A549 (cell line): Measurements from ENCODE around the gene RORB. TPM values are rescaled to one million over a fixed set of nuclear protein-coding genes. Genes with fewer than 3 reads are reported as not detected.

ENCODE experiments used
- ATAC-seq, 2 experiments: fragments of 200-7000 bp in 1 of 2; fragments of >200 bp in 1 of 2; cut with Nextera tagmentation in 1 of 2; cut with Tn5 transposase in 1 of 2; 3 replicates each; pipeline versions ENCODE4 v1.8.0 to v1.9.1; 2018 to 2020; ENCODE audit warnings: mild to moderate bottlenecking in 1 of 2, moderate library complexity in 1 of 2
- CTCF ChIA-PET: fragments of 300-600 bp; sonication (Branson Sonifier 250); formaldehyde crosslinking; extraction: SDS; loops from one replicate; lab custom pipeline; 2021; ENCODE audit warnings: antibody characterized with exemption, inconsistent platforms; lab: Yijun Ruan, JAX
- POLR2A ChIA-PET: fragments of 350-600 bp; formaldehyde crosslinking; extraction: SDS; loops from one replicate; lab custom pipeline; 2021; ENCODE audit warnings: antibody characterized with exemption, inconsistent platforms; lab: Yijun Ruan, JAX
- DNase-seq, 2 experiments: peaks; one replicate each; pipeline versions ENCODE4 v3.0.0 to v3.0.0-alpha.2; 2011 to 2016; ENCODE audit warnings: low read depth in 1 of 2, low spot score in 1 of 2
- FAIRE-seq: peaks from 2 replicates; lab custom pipeline; 2011; peaks lifted over from hg19 to GRCh38; lab: Jason Lieb, UNC
- H3K27ac ChIP-seq, 2 experiments: fragments of >200 bp; sonication (Bioruptor Twin); formaldehyde crosslinking; 3 replicates each; pipeline ENCODE4 v1.5.1; 2016 to 2017
- H3K4me1 ChIP-seq: fragments of >200 bp; sonication (Bioruptor Twin); formaldehyde crosslinking; 3 replicates; pipeline ENCODE4 v1.6.1; 2016
- H3K4me2 ChIP-seq: fragments of >200 bp; sonication (Bioruptor Twin); formaldehyde crosslinking; 3 replicates; pipeline ENCODE4 v1.6.1; 2016
- H3K4me3 ChIP-seq: fragments of >200 bp; sonication (Bioruptor Twin); formaldehyde crosslinking; 3 replicates; pipeline ENCODE4 v1.5.1; 2016
- H3K9me3 ChIP-seq: fragments of >200 bp; sonication (Bioruptor Twin); formaldehyde crosslinking; 3 replicates; pipeline ENCODE4 v1.6.1; 2016
- BCL3 ChIP-seq: fragments of >200 bp; sonication (Bioruptor Twin); formaldehyde crosslinking; IDR thresholded peaks from 3 replicates; pipeline ENCODE4 v1.6.1; 2016
- CBX2 ChIP-seq: fragments of 200-600 bp; sonication (generic); IDR thresholded peaks from 2 replicates; pipeline ENCODE4 v1.6.1; 2016; ENCODE audit warnings: low read depth, mild to moderate bottlenecking, borderline replicate concordance
- CBX8 ChIP-seq: fragments of 200-600 bp; sonication (generic); IDR thresholded peaks from 2 replicates; pipeline ENCODE4 v1.6.1; 2016
- CHD2 ChIP-seq: fragments of 150-350 bp; IDR thresholded peaks from 2 replicates; pipeline ENCODE4 v1.6.1; 2014; ENCODE audit warnings: low read length; ENCODE audit not compliant: partially characterized antibody
- CHD4 ChIP-seq: fragments of 200-600 bp; sonication (generic); IDR thresholded peaks from 2 replicates; pipeline ENCODE4 v1.6.1; 2016; ENCODE audit warnings: antibody characterized with exemption, mild to moderate bottlenecking, borderline replicate concordance
- CTCF ChIP-seq: fragments of >200 bp; sonication (Bioruptor Twin); formaldehyde crosslinking; IDR thresholded peaks from 3 replicates; pipeline ENCODE4 v1.5.1; 2016
- EHMT2 ChIP-seq: fragments of 200-600 bp; sonication (generic); IDR thresholded peaks from 2 replicates; pipeline ENCODE4 v1.6.1; 2016; ENCODE audit warnings: antibody characterized with exemption, low read depth, mild to moderate bottlenecking, moderate library complexity
- FOSB ChIP-seq: fragments of 250-450 bp; sonication (Bioruptor Pico); IDR thresholded peaks from 2 replicates; pipeline ENCODE4 v1.5.0; 2020; ENCODE audit warnings: mild to moderate bottlenecking, moderate library complexity
- HDAC2 ChIP-seq: fragments of 200-600 bp; sonication (generic); IDR thresholded peaks from 2 replicates; pipeline ENCODE4 v1.6.1; 2016
- HES2 ChIP-seq: fragments of >200 bp; sonication (Bioruptor Twin); formaldehyde crosslinking; IDR thresholded peaks from 2 replicates; pipeline ENCODE4 v1.6.1; 2016
- KDM1A ChIP-seq: fragments of 200-600 bp; sonication (generic); IDR thresholded peaks from 2 replicates; pipeline ENCODE4 v1.6.1; 2016; ENCODE audit warnings: low read depth, mild to moderate bottlenecking
- MAX ChIP-seq: IDR thresholded peaks from 2 replicates; pipeline ENCODE4 v1.6.1; 2012
- NFE2L2 ChIP-seq: fragments of 150-350 bp; conservative IDR thresholded peaks from 2 replicates; pipeline ENCODE4 v1.6.1; 2014; ENCODE audit warnings: low read length
- NR3C1 ChIP-seq: fragments of >200 bp; sonication (Bioruptor Twin); formaldehyde crosslinking; IDR thresholded peaks from 3 replicates; pipeline ENCODE4 v1.6.1; 2017
- RAD21 ChIP-seq, 2 experiments: fragments of >200 bp in 1 of 2; sonication (Bioruptor Twin) in 1 of 2; formaldehyde crosslinking in 1 of 2; IDR thresholded peaks in 1 of 2; conservative IDR thresholded peaks in 1 of 2; 2 replicates in 1 of 2; 3 replicates in 1 of 2; pipeline ENCODE4 v1.6.1; 2012 to 2018; ENCODE audit warnings: inconsistent platforms in 1 of 2
- RCOR1 ChIP-seq: fragments of 150-350 bp; IDR thresholded peaks from 2 replicates; pipeline ENCODE4 v1.6.1; 2014; ENCODE audit warnings: antibody characterized with exemption, low read length, low read depth
- SREBF2 ChIP-seq: fragments of 450-650 bp; IDR thresholded peaks from 2 replicates; pipeline ENCODE4 v1.6.1; 2014; ENCODE audit warnings: mild to moderate bottlenecking, moderate library complexity
- TFCP2L1 ChIP-seq: fragments of 250-450 bp; sonication (Bioruptor Pico); IDR thresholded peaks from 2 replicates; pipeline ENCODE4 v1.5.0; 2021; ENCODE audit warnings: mild to moderate bottlenecking
- ZNF302 ChIP-seq: fragments of 250-450 bp; sonication (Bioruptor Pico); IDR thresholded peaks from 2 replicates; pipeline ENCODE4 v1.9.0; 2021; ENCODE audit warnings: inconsistent platforms, mild to moderate bottlenecking, moderate library complexity
- whole genome bisulfite sequencing: methylation state at CpG from one replicate; pipeline ENCODE4 v1.1.6; 2017; ENCODE audit errors: missing lambda C conversion rate; 5-methylcytosine and 5-hydroxymethylcytosine counted together
- polyA plus RNA-seq, 4 experiments: library from polyadenylated mRNA; depleted of rRNA in 3 of 4; stranded (reverse); fragments of >200 nt; fragmentation: RNase III in 1 of 4; extraction: RNeasy Plus Mini Kit Qiagen cat#74134 plus additional on column Dnase treatment in 1 of 4; gene quantifications; 2 replicates in 3 of 4; 3 replicates in 1 of 4; pipeline ENCODE4 v1.2.3, GENCODE V29; 2011 to 2017

The RORB gene
- polyA plus RNA-seq, 2 of the 4 experiments (the other 2 are of a cell fraction): not detected

GRCh38 chr9:74496406-74496805 is 729 bp upstream of the RORB start:
- peak overlapping the region; percentile 46 for H3K4me3 ChIP-seq
- ATAC-seq: no peak

GRCh38 chr9:74497748-74498620 is 849 bp downstream of the RORB start:
- CTCF ChIA-PET: interaction anchor here (0.5 kb wide), 1 partner anchor 9 kb away, joined by 3 read pairs; no protein-coding TSS in a partner anchor
- no peak for TF ChIP-seq HES2
- no peak for TF ChIP-seq BCL3
- TF ChIP-seq HDAC2: 0 out of 2 replicates have a peak, but pooled peaks have one; percentile 19
- TF ChIP-seq FOSB (CRISPR knock-in tag): no peak
- TF ChIP-seq CBX8: 0 out of 2 replicates have a peak, but pooled peaks have one; percentile 17
- 0 out of 2 replicates have a peak, but pooled peaks have one; percentile 33 for TF ChIP-seq MAX
- ATAC-seq (peak; percentile 20 to 53), DNase-seq (peak in 1 of 2 experiments; percentile 37), FAIRE-seq (no peak)
- POLR2A ChIA-PET: no interaction called here
- no peaks in the 10 kb centered on the region for H3K9me3 ChIP-seq
- no peak overlapping the region for H3K27ac ChIP-seq
- H3K4me1 ChIP-seq: peaks cover 10% of the 10 kb centered on the region; the same call in 2 of the 3 replicates
- H3K4me3 ChIP-seq: peak overlapping the region; percentile 46
- WGBS: 4% methylated on average over 39 of the region's 77 CpGs
- peak overlapping the region; percentile 93 for H3K4me2 ChIP-seq

More at GRCh38 chr9:74496406-74496805, 729 bp upstream of the RORB start:
- Histone ChIP-seq H3K27ac (no peak overlapping the region), H3K4me2 (peak overlapping the region; percentile 93), H3K4me1 (peaks cover 10% of the 10 kb centered on the region; the same call in 2 of the 3 replicates), H3K9me3 (no peaks in the 10 kb centered on the region)
- 18% methylated on average over 6 of the region's 6 CpGs for whole genome bisulfite sequencing
- POLR2A ChIA-PET: no interaction called here
- CTCF ChIA-PET: no interaction called here
- no peak for FAIRE-seq
- DNase-seq: no peak
- TF ChIP-seq HES2 (no peak), RAD21 (conservative IDR thresholded peaks at IDR 0.05 in 1 of 2, IDR thresholded peaks at IDR 0.05 in 1 of 2) (no peak), HDAC2 (no peak), CBX2 (no peak), CTCF (no peak), CHD2 (no peak), SREBF2 (no peak), NFE2L2 (no peak), NR3C1 (no peak), ZNF302 (CRISPR knock-in tag) (no peak), EHMT2 (no peak), KDM1A (no peak), TFCP2L1 (no peak), CHD4 (no peak), RCOR1 (no peak)
